Stomach (tissue), 4 donors: Measurements from ENCODE around the gene ZNF846.
"Not testable (repeated sequence)": the region's sequence is repeated elsewhere in the genome, so short reads cannot be mapped to it uniquely, and the experiment has no call there.

ENCODE experiments used
- POLR2A ChIP-seq, 4 donors: fragments of 450-650 bp; IDR thresholded peaks; one replicate each; pipeline ENCODE4 v1.6.1; 2016; ENCODE audit warnings: antibody characterized with exemption in 4 of 4, control low read depth in 2 of 4, mild to moderate bottlenecking in 1 of 4, moderate library complexity in 1 of 4
- TF ChIP-seq, protein P1 (sequence below), 7 experiments: fragments of 450-650 bp in 4 of 7; fragments of 200-600 bp in 3 of 7; sonication (generic) in 3 of 7; IDR thresholded peaks; one replicate each; pipeline ENCODE4 v1.5.1; 2016 to 2019; ENCODE audit warnings: antibody characterized with exemption in 7 of 7, control low read depth in 2 of 7, mild to moderate bottlenecking in 1 of 7

DNA sequence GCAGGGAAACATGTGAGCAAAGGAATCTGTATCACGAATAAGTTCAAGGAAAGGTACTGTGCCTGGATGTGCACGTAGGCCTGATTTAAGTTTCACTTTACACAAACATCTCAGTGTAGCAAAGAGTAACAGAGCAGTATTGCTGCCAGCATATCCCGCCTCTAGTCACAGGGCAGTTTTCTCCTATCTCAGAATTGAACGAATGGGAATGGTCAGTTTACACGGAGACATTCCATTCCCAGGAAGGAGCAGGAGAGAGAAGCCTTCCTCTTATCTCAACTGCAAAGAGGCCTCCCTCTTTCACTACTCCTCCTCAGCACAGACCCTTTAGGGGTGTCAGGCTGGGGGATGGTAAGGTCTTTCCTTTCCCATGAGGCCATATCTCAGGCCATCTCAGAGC lies 21.0 kb upstream of the ZNF846 start:
- TF ChIP-seq, protein P1, sequence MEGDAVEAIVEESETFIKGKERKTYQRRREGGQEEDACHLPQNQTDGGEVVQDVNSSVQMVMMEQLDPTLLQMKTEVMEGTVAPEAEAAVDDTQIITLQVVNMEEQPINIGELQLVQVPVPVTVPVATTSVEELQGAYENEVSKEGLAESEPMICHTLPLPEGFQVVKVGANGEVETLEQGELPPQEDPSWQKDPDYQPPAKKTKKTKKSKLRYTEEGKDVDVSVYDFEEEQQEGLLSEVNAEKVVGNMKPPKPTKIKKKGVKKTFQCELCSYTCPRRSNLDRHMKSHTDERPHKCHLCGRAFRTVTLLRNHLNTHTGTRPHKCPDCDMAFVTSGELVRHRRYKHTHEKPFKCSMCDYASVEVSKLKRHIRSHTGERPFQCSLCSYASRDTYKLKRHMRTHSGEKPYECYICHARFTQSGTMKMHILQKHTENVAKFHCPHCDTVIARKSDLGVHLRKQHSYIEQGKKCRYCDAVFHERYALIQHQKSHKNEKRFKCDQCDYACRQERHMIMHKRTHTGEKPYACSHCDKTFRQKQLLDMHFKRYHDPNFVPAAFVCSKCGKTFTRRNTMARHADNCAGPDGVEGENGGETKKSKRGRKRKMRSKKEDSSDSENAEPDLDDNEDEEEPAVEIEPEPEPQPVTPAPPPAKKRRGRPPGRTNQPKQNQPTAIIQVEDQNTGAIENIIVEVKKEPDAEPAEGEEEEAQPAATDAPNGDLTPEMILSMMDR (IDR thresholded peaks at IDR 0.05), result not testable (repeated sequence)
- not testable (repeated sequence) for TF ChIP-seq POLR2A (IDR thresholded peaks at IDR 0.05)
